PFSK-1 (cell line): Measurements from ENCODE around the gene CYP8B1.

Source experiments
- FOXP2 ChIP-seq: optimal IDR thresholded peaks from 2 replicates; pipeline ENCODE3; 2011; ENCODE audit warnings: borderline replicate concordance, control low read depth, inconsistent platforms; ENCODE audit not compliant: insufficient read depth; ENCODE audit errors: extremely low read length, extremely low read depth
- POLR2AphosphoS5 ChIP-seq: IDR thresholded peaks from 2 replicates; pipeline ENCODE4 v1.6.1; 2012; ENCODE audit warnings: low read depth, mild to moderate bottlenecking, control low read depth, low read length, moderate library complexity
- SIN3A ChIP-seq: IDR thresholded peaks from 2 replicates; pipeline ENCODE4 v1.6.1; 2012; ENCODE audit warnings: mild to moderate bottlenecking, low read length, moderate library complexity, borderline replicate concordance; ENCODE audit not compliant: insufficient read depth
- TAF1 ChIP-seq: IDR thresholded peaks from 2 replicates; pipeline ENCODE4 v1.6.1; 2012; ENCODE audit warnings: low read length, control low read depth, borderline replicate concordance; ENCODE audit not compliant: insufficient read depth
- TF ChIP-seq, protein P1 (sequence below), 2 experiments: IDR thresholded peaks; 2 replicates each; pipeline versions ENCODE4 v1.6.1 to v1.8.0; 2011 to 2012; ENCODE audit warnings: low read depth in 2 of 2, low read length in 2 of 2, control low read depth in 1 of 2, inconsistent platforms in 1 of 2, mild to moderate bottlenecking in 1 of 2, moderate library complexity in 1 of 2; ENCODE audit not compliant: insufficient read depth in 1 of 2

DNA sequence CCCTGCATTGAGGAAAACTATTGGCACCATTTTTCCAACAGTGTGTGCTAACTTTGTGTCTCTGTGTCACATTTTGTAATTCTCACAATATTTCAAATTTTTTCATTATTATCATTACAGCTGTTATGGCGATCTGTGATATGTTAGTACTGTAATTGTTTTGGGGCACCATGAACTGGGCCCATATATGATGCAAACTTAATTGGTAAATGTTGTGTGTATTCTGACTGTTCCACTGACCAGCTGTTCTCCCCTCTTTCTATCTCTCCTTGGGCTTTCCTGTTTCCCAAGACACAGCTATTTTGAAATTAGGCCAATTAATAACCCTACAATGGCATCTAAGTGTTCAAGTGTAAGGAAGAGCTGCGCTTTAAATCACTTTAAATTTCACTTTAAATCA lies 2.2 kb upstream of the CYP8B1 start:
- TF ChIP-seq POLR2AphosphoS5 (no peak), TAF1 (no peak), SIN3A (no peak), FOXP2 (no peak)
- TF ChIP-seq, protein P1, sequence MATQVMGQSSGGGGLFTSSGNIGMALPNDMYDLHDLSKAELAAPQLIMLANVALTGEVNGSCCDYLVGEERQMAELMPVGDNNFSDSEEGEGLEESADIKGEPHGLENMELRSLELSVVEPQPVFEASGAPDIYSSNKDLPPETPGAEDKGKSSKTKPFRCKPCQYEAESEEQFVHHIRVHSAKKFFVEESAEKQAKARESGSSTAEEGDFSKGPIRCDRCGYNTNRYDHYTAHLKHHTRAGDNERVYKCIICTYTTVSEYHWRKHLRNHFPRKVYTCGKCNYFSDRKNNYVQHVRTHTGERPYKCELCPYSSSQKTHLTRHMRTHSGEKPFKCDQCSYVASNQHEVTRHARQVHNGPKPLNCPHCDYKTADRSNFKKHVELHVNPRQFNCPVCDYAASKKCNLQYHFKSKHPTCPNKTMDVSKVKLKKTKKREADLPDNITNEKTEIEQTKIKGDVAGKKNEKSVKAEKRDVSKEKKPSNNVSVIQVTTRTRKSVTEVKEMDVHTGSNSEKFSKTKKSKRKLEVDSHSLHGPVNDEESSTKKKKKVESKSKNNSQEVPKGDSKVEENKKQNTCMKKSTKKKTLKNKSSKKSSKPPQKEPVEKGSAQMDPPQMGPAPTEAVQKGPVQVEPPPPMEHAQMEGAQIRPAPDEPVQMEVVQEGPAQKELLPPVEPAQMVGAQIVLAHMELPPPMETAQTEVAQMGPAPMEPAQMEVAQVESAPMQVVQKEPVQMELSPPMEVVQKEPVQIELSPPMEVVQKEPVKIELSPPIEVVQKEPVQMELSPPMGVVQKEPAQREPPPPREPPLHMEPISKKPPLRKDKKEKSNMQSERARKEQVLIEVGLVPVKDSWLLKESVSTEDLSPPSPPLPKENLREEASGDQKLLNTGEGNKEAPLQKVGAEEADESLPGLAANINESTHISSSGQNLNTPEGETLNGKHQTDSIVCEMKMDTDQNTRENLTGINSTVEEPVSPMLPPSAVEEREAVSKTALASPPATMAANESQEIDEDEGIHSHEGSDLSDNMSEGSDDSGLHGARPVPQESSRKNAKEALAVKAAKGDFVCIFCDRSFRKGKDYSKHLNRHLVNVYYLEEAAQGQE (IDR thresholded peaks at IDR 0.05; ENCODE audit: insufficient read depth in 1 of 2, low read depth in 2 of 2, low read length in 2 of 2): no peak
